Stimulated activated CD8-positive, alpha-beta memory T cell treated with anti-CD3 and anti-CD28 coated beads, Interleukin-4, amount 100 ng/mL, for 4 hours (primary cell): ENCODE data around the gene PAM.
"Not testable (repeated sequence)": the region's sequence is repeated elsewhere in the genome, so short reads cannot be mapped to it uniquely, and the experiment has no call there.

Experiments
- DNase-seq, 2 donors: peaks; one replicate each; pipeline ENCODE4 v3.0.0-alpha.2; 2020; ENCODE audit warnings: low read depth in 2 of 2, low spot score in 1 of 2

Gene PAM

GRCh38 chr5:102891175-102891574 is 136.1 kb downstream of the PAM start:
- no peak for DNase-seq

DNA sequence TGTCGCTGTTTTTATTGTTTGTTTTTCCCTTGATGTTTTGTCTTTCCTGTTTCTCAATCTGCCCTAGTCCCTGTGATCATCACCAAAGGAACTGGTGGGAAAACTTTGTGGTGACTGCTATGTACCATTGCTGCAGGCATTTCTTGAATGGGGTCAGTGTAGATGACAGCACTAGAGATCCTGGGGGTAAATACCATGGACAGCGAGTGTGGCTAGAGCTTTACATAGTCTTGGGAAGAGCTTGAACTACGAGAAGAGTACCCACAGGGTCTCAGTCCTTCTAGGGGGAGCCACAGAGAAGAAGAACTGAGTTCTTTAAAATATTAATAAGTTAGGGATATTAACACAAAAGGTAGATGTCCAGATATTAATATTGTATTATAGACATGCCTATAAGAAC is 138.8 kb downstream of the PAM start:
- DNase-seq, result no peak

- no peak for DNase-seq
Measured at GRCh38 chr5:102895234-102895633, 140.1 kb downstream of the PAM start.

DNA sequence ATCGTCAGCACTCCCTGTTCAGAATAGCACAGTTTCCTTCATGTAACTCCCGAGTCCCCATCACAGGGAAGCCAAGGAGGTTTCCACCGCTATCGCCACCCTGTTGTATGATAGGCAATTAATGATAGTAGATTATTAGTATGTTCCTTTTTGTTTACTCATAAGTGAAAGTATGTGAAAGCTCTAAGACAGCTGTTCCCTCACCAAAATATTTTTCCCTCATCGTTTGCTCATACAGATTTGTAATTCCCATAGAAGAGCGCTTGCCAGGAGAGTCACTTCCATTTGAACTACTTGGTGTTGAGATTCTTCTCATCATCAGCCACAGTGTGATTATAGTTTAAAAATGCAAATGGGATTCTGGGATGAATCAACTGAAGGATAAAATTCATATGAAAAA is 140.9 kb downstream of the PAM start:
- DNase-seq, result no peak

DNA sequence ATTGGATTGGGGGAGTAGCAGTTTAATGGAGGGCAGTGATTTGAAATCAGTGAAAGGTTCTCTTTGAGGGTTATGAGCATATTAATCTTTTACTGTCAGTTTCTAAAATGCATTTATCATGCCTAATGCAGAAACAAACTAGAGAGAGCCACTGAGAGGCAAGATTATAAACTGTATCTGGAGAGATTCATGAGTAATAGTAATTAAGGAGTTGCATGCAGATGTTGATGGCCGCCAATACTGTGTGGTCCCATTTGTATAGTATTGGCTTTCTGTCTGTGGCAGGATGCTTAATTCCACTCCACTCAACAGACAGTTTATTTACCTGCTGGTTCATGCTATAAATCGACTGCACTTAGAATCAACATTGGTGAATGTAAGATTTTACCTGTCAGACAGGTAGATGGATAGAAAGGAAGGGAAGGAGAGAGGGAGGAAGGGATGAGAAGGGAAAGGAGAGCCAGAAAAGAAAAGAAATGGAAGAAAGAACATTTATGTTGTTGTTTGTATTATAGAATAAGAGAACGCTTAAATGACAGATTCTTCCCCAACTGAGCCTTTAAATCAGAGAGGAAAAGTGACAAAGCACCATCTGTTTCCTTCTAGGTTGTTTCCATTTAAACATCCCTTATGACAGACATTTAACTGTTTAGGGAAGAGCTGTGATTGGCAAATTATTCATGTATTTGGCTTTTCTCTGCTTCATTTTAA is 146.5 kb downstream of the PAM start:
- DNase-seq, result no peak

- DNase-seq, result no peak
Measured at GRCh38 chr5:102902135-102902448, 147.0 kb downstream of the PAM start.

DNA sequence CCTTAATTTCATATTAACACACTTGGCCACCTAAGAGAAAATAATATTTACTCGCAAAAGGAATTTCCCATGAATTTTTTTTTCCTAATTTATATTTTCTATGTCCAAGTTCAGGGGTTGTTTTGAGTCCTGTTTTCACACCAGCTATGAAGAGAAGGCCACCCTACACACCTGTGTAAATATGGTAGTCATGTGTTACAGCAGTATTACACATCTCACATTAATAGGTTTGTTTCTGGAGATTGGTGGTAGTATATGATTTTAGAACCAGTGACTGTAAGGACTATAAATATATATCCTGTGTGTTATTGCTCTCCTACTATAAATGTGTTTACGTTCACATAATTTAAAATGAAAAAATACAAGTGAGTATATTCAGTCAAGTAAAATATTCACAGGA is 147.5 kb downstream of the PAM start:
- no peak for DNase-seq

DNA sequence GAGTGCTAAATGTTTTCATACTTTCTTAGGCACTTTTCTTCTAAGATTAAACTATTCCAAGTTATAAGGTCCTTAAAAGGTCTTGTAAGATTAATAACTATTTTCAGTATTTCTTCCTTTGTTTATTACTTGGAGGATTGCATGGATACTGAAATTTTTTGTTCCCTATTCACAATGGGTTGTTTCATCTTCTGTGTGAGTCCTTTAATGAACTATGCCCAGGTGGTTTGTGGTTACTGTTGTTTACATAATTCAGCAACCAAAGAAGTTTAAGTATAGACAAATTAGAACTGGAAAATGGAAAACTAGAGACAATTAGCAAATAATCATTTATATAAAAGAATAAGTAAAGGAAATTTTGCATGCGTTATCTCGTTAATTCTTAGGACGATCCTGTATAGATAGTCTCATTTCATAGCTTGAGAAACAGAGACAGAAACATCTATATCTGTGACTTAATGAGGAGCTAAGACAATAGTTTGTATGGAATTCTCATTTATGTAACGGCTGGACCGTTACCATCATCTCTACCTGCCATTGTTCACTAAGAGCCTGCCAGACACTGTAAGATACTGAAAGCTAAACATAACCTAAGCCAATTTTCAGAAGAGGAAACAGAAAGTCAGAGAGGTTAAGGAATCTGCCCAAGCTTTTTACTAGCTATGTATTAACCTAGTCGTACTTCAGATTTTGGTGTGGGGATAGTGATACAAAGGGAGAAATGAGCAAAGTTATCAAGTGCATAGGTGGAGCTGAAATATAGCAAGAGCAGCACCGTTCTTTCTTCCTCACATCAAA is 148.2 kb downstream of the PAM start:
- DNase-seq, result no peak

DNA sequence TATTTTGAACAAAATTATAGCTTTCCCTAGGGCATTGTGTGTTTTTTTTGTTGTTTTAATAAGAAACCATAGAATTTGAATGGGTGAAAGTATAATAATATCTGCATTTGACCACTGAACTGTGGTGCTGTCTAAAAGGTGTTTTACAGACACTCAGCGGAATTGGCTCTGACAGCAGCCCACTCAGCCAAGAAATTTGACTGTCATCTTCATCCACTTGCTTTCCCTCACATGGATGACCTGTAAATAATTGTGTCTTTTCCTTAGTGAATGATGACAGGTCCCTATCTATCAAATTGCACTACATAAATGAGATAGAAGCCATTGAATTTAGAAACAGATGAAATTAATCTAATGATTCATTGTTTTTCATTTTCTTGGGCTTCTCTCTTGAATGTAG is 150.0 kb downstream of the PAM start:
- DNase-seq, result no peak

- not testable (repeated sequence) for DNase-seq
Measured at GRCh38 chr5:102907099-102907498, 152.0 kb downstream of the PAM start.

DNA sequence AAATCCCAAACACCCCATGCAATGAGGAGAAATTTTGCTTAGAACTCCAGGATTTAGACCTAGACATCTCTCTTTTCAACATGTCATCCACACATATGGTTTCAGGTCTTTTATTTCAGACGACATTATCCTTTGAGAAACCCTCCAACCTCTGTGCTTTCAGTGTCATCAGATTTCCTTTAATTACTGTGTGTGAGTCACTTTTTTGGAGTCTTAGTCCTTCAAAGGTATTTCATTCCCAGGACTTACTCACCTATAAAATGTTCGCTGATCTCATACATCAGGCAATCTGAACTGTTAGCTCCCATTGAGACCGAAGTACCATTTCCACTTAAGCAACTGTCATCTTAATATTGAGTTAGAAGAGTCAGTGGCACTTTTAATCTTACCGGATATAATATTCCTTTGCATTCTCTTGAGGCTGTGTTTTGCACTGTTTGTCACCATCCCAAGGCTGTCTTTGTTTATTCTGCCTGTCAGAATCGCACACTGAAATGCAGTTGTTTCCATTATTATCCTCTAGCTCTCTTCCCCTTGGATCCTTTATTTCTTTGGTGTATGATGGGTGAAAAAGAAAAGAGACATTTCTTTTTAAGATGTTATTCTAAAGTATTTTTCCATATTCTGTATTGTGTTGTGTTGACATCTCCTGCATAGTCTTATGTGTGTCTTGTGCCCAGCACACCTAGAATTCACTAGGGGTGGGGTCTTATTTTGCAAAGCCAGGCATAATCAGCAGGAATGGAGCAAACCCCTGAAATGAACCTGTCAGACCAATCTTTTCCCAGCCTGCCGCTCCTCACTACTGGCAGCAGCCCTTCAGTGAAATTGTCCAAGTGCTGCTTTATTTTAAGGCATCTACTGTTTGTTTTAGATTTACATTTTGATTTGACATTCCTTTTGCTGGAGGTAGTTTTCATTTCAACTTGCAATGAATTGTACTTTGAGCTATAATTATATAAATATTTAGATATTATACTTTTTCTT is 155.4 kb downstream of the PAM start:
- no peak for DNase-seq

- DNase-seq, result no peak
Measured at GRCh38 chr5:102911973-102912372, 156.9 kb downstream of the PAM start.

DNA sequence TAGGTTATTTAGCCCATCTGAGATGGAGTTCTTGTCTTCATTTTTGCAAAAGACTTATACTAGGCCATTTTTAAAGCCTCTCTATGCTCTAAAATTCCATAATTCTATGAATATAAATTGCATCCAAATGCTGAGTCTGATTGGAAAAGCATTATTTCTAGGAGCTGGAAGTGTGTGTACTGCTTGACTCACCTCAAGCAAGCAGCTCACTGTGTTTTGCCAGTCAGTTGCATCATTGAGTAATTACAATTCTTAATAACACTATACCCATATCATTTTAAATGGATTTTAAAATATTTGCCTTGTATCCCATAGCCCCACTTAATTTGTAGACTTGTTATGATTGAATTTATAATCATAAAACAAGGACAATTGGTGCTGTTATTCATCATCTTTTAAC is 161.0 kb downstream of the PAM start:
- DNase-seq, result no peak

- no peak for DNase-seq
Measured at GRCh38 chr5:102918986-102919610, 164.0 kb downstream of the PAM start.

- no peak for DNase-seq
Measured at GRCh38 chr5:102920762-102921161, 165.7 kb downstream of the PAM start.

- DNase-seq, result no peak
Measured at GRCh38 chr5:102921341-102922044, 166.4 kb downstream of the PAM start.

DNA sequence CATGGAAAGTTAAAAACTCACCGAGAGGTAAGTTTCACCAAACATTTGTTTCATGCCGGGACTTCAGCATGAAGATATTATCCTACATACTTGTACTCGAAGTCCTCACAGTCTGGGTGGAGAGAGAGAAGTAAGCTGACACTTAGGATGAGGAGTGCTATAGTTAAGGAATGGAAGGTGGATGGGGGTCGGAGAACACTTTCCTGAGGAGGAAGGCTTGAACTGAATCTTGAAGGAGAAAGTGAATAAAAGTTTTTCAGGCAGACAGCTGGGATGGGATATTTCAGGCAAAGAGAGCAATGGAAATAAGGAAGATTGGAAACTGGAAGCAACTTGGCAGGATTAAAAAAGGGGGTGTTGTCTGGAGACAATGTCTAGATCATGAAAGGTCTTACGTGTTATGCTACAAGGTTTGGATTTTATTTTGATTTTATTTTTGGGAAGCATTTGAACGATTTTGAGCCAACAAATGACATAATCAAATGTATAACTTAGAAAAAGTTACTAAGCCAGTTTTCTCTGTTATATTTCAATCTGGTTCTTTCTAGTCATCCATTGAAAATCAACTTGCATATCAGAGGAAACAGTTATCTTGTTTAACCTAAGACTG is 167.1 kb downstream of the PAM start:
- no peak for DNase-seq

GRCh38 chr5:102922799-102923477 is 167.8 kb downstream of the PAM start:
- no peak for DNase-seq

- no peak for DNase-seq
Measured at GRCh38 chr5:102924963-102925362, 169.9 kb downstream of the PAM start.

DNA sequence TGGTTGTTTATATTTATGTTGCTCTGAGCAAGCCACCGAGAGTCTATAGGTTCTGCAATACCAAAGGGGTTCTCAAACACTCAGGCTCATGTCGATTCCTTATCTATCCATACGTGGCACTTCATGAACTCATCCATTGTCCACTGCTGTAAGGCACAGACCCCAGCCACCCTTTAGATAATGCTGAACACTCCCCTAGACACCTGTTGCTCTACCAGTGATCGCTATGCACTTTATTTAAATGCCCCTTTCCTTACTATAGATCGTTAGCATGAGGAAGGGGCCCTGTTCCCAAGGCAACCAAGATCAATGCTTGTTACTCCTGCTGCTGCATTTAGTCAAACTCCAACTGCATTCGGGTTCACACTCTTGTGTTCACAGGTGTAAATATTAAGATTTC is 171.9 kb downstream of the PAM start:
- DNase-seq, result no peak
